Effector memory CD4-positive, alpha-beta T cell (primary cell): ENCODE measurements around the gene TMPRSS2.

Experiments used
- DNase-seq, 3 donors: peaks; one replicate each; pipeline ENCODE4 v3.0.0-alpha.2; 2020
- H3K27ac ChIP-seq: 2 replicates; pipeline ENCODE4 v1.7.0; 2013; ENCODE audit warnings: mild to moderate bottlenecking, low read length, moderate library complexity; ENCODE audit not compliant: insufficient read depth, poor library complexity, severe bottlenecking
- H3K27me3 ChIP-seq: replicated peaks from 2 replicates; pipeline ENCODE4 v1.7.0; 2013; ENCODE audit warnings: mild to moderate bottlenecking, low read length; ENCODE audit not compliant: insufficient read depth, control insufficient read depth, poor library complexity, severe bottlenecking
- H3K36me3 ChIP-seq: 2 replicates; pipeline ENCODE4 v1.7.0; 2013; ENCODE audit warnings: mild to moderate bottlenecking, low read length, moderate library complexity; ENCODE audit not compliant: control insufficient read depth, insufficient read depth
- H3K4me1 ChIP-seq: 2 replicates; pipeline ENCODE4 v1.7.0; 2013; ENCODE audit warnings: low read length, mild to moderate bottlenecking; ENCODE audit not compliant: control insufficient read depth, insufficient read depth, poor library complexity, severe bottlenecking
- H3K4me3 ChIP-seq: 2 replicates; pipeline ENCODE4 v1.7.0; 2013; ENCODE audit warnings: low read length, low read depth, mild to moderate bottlenecking; ENCODE audit not compliant: insufficient read depth, poor library complexity, severe bottlenecking
- H3K9me3 ChIP-seq: 2 replicates; pipeline ENCODE4 v1.7.0; 2013; ENCODE audit warnings: mild to moderate bottlenecking, low read length, moderate library complexity; ENCODE audit not compliant: control insufficient read depth

The TMPRSS2 gene

DNA sequence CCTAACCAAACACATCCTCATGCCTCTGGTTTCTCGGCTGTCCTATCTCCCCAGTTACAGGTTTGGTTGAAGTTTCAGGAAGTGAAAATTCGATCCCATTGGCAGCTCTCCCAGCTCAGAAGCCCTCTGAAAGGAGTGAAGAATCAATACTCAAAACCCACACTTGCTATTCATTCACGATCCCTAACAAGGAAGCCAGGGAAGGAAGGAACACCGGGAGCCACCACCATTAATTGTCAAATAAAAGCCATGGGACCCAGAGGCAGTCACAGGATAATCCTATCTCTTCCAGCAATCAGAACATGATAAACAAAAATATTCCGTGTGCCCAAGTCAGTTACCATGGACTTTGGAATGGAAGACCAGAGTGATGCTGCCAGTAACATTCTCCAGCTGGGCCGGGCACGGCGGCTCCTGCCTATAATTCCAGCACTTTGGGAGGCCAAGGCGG is 7.0 kb downstream of the TMPRSS2 start:
- DNase-seq, result no peak
- peaks cover 2% of the 10 kb centered on the region for H3K27me3 ChIP-seq
- no peak overlapping the region for H3K4me3 ChIP-seq
- H3K9me3 ChIP-seq, result no peaks in the 10 kb centered on the region
- H3K27ac ChIP-seq, result no peak overlapping the region
- no peaks in the 10 kb centered on the region for H3K36me3 ChIP-seq
- H3K4me1 ChIP-seq, result no peaks in the 10 kb centered on the region

DNA sequence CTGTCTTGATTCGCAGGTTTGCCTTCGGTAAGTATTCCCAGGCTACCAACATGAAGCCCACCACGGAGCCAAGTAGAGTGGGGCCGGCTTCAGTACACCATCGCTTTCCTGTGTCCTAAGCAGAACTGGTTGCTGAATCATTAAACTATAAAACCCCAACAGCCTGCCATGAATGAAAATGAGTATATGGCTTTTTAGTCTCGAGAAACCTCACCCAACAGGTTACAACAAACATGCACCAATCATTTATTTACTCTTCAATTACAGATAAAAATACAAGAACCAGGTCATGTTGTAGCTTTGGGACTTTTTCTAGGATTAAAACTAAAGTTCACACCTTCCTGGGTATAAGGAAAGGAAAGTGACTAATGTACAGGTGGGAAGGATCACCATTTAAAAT is 7.6 kb downstream of the TMPRSS2 start:
- no peaks in the 10 kb centered on the region for H3K27me3 ChIP-seq
- no peak for DNase-seq

DNA sequence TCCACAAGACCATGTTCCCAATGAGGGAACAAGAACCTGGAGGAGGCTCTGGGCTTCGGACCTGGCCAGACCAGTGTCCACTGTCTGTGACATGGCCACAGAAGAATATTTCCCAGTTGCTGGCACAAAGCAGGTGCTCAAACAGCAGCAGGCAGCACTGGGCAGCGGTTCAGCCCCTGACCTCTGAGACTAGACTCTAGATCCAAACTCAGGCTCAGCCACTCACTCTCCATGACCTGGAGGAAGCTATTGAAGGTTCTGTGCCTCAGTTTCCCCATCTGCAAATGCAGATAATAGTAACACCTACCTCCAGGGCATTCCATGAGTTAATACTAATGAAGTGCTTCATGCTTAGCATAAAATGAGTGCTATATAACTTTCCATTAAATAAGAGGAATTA is 8.0 kb downstream of the TMPRSS2 start:
- Histone ChIP-seq H3K27me3 (no peaks in the 10 kb centered on the region), H3K4me1 (no peaks in the 10 kb centered on the region), H3K4me3 (no peak overlapping the region), H3K27ac (no peak overlapping the region), H3K9me3 (no peaks in the 10 kb centered on the region), H3K36me3 (no peaks in the 10 kb centered on the region)
- no peak for DNase-seq

More for the DNA sequence above, 7.6 kb downstream of the TMPRSS2 start:
- H3K4me1 ChIP-seq, result no peaks in the 10 kb centered on the region
- H3K4me3 ChIP-seq, result no peak overlapping the region
- H3K36me3 ChIP-seq, result no peaks in the 10 kb centered on the region
- H3K9me3 ChIP-seq, result no peaks in the 10 kb centered on the region
- no peak overlapping the region for H3K27ac ChIP-seq

DNA sequence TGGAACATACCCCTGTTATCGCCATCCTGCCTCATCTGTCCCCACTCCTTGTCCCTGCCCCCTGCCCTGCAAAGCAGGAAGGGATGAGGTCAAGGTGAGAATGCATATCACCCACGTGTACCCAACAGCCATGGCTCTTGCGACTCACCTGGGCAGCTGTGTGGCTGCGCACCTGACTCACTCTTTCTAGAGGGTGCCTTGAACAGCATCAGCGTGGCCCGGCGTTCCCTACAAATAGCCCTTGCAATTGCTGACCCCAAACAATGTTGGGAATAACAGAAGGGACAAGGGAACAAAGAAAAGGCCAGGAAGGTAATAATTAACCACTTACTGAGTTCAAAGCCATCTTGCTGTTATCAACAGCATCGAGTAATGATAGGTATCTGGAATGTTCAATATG is 10.2 kb downstream of the TMPRSS2 start:
- no peak for DNase-seq
- Histone ChIP-seq H3K9me3 (no peaks in the 10 kb centered on the region), H3K36me3 (no peaks in the 10 kb centered on the region), H3K4me3 (no peak overlapping the region), H3K27me3 (no peaks in the 10 kb centered on the region), H3K4me1 (no peaks in the 10 kb centered on the region), H3K27ac (no peak overlapping the region)

DNA sequence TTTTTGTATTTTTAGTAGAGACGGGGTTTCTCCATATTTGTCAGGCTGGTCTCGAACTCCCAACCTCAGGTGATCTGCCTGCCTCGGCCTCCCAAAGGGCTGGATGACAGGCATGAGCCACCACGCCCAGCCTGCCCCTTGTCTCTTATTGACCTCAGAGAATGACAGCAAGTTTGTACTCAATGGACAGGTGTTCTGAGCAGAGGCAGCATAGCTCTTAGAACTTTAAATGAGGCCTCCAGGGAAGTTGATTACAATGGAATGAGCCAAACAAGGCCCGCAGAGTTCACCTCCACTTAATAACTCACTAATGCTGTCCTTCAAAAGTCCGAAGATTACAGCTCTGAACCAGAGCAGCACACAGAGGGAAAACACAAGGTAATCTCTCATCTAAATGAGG is 10.9 kb downstream of the TMPRSS2 start:
- no peaks in the 10 kb centered on the region for H3K4me1 ChIP-seq
- DNase-seq, result no peak
- H3K27ac ChIP-seq, result no peak overlapping the region
- no peaks in the 10 kb centered on the region for H3K9me3 ChIP-seq
- no peaks in the 10 kb centered on the region for H3K27me3 ChIP-seq
- H3K4me3 ChIP-seq, result no peak overlapping the region
- H3K36me3 ChIP-seq, result no peaks in the 10 kb centered on the region

DNA sequence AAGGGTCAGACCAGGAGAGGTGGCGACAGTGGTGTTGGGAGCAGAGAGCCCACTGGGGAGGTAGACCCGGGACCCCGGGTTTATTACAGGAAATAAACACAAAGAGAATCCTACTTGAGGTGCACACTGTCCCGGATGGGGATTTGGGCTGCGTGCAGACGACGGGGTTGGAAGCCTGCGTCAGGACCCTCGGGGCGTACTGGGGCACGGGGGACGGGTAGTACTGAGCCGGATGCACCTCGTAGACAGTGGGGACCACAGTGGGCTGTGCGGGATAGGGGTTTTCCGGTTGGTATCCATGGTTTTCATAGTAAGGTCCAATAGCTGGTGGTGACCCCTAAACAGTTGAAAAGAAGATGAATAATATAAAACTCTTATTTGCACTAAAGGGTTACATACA is 13.7 kb downstream of the TMPRSS2 start:
- Histone ChIP-seq H3K4me1 (no peaks in the 10 kb centered on the region), H3K27ac (no peak overlapping the region), H3K4me3 (no peak overlapping the region), H3K9me3 (no peaks in the 10 kb centered on the region), H3K36me3 (no peaks in the 10 kb centered on the region), H3K27me3 (no peaks in the 10 kb centered on the region)
- no peak for DNase-seq

DNA sequence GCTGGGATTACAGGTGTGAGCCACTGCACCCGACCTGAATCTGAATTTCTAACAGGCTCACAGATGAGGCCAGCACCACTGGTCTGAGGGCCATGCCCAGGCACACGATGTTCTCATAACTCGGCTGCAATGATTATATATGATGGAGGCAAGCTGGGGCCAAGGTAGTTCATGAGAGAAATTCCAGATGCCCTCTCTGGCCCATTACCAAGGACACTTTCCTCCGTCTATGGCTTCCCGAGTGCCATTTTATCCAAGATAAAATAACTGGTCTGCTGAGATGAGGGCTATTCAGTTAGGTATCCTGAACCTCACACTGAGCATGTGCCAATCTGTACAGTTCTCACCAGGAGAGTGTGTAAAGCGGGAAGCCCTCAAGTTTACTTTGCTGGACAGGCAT is 16.5 kb downstream of the TMPRSS2 start:
- H3K27me3 ChIP-seq, result no peaks in the 10 kb centered on the region
- H3K36me3 ChIP-seq, result no peaks in the 10 kb centered on the region

DNA sequence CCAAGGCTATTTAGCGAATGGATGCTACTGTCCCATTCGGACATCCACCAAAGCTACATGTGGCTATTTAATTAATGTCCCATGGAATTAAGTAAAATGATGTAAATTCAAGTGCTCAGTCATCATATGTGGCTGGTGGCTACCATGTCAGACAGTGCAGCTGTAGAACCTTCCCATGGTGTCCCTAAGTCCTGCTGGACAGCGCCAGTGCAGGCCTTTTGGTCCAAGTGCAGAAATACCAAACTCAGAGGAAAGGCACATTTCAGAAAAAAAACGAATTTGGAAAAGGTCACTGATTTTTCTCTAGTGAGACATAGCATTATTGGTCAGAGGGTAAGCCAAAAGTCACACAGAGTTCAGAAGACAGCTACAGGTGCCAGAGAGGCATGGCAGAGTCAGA is 17.6 kb downstream of the TMPRSS2 start:
- Histone ChIP-seq H3K27ac (no peak overlapping the region), H3K9me3 (no peaks in the 10 kb centered on the region), H3K36me3 (no peaks in the 10 kb centered on the region), H3K4me3 (no peak overlapping the region), H3K4me1 (no peaks in the 10 kb centered on the region), H3K27me3 (no peaks in the 10 kb centered on the region)
- DNase-seq, result no peak

More for the DNA sequence above, 16.5 kb downstream of the TMPRSS2 start:
- Histone ChIP-seq H3K27ac (no peak overlapping the region), H3K9me3 (no peaks in the 10 kb centered on the region), H3K4me3 (no peak overlapping the region), H3K4me1 (no peaks in the 10 kb centered on the region)
- no peak for DNase-seq

DNA sequence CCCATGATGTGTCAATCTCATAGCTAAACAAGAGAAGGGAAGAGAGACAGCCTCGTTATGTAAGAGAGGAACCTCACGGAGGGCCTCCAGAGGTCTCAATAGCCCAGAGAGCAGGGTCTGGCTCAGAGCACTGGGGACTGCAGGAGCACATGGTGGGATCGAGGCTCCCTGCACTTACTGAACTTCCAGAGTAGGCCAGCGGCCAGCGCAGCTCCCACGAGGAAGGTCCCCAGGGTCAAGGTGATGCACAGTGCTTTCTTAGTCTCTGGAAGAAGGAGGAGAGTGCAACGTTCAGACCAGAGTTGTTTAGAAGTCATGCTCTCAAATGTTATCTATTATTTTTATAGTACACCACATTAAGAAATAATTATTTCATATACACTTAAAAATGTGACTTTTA is 18.6 kb downstream of the TMPRSS2 start:
- no peaks in the 10 kb centered on the region for H3K36me3 ChIP-seq

DNA sequence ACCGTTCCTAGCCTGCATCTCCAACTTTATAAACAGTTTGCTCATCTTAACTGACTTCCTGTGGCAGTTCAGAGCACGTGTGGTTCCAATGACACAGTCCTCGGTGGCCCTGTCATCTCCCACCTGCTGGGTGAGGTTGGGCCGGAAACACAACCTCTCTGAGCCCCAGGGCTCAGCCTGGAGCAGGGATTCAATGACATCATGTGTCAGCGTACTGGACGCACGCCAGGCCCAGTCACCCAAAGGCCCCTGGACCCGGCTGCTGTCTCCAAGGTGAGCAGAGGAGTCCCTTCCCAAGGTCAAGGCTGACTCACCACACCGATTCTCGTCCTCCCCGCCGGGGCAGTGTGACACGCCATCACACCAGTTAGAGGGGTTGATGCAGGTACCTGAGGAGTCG is 19.9 kb downstream of the TMPRSS2 start:
- no peak for DNase-seq
- Histone ChIP-seq H3K27me3 (no peaks in the 10 kb centered on the region), H3K4me3 (no peak overlapping the region), H3K36me3 (no peaks in the 10 kb centered on the region), H3K4me1 (no peaks in the 10 kb centered on the region), H3K27ac (no peak overlapping the region), H3K9me3 (no peaks in the 10 kb centered on the region)

More for the DNA sequence above, 18.6 kb downstream of the TMPRSS2 start:
- H3K9me3 ChIP-seq, result no peaks in the 10 kb centered on the region
- H3K27me3 ChIP-seq, result no peaks in the 10 kb centered on the region
- H3K4me3 ChIP-seq, result no peak overlapping the region
- no peak overlapping the region for H3K27ac ChIP-seq
- no peak for DNase-seq
- no peaks in the 10 kb centered on the region for H3K4me1 ChIP-seq

DNA sequence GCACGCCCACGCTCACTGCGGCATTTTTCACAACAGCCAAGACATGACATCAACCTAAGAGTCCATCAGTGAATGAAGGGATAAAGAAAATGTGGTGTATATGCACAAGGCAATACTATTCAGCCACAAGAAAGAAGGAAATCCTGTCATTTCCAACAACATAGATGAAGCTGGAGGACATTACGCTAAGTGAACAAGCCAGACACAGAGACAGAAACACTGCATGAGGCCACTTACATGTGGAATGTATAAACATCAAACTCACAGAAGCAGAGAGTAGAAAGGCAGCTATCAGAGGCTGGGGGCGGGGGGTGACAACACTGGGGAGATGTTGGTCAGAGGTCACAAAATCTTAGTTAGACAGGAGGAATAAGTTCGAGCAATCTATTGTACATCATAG is 20.9 kb downstream of the TMPRSS2 start:
- Histone ChIP-seq H3K36me3 (no peaks in the 10 kb centered on the region), H3K27ac (no peak overlapping the region), H3K4me1 (no peaks in the 10 kb centered on the region), H3K4me3 (no peak overlapping the region), H3K9me3 (no peaks in the 10 kb centered on the region), H3K27me3 (no peaks in the 10 kb centered on the region)
- DNase-seq, result no peak
